ENCODE measurements around the gene TBC1D22A.

- TF ChIP-seq CTCF (IDR thresholded peaks at IDR 0.05; ENCODE audit: extremely low read depth in 1 of 2, insufficient read depth in 1 of 2, low read depth in 1 of 2, low read length in 2 of 2) (no peak), MAX (IDR thresholded peaks at IDR 0.05; ENCODE audit: insufficient read depth, insufficient read length) (no peak), POLR2A (IDR thresholded peaks at IDR 0.05; ENCODE audit: low read depth, low read length) (no peak), POLR2AphosphoS5 (IDR thresholded peaks at IDR 0.05; ENCODE audit: insufficient read depth, low read depth, low read length) (no peak)
Observed at GRCh38 chr22:46951973-46952372, 189.5 kb downstream of the TBC1D22A start.
